ENCODE results near the gene ITGAD.

- TF ChIP-seq, protein P1, sequence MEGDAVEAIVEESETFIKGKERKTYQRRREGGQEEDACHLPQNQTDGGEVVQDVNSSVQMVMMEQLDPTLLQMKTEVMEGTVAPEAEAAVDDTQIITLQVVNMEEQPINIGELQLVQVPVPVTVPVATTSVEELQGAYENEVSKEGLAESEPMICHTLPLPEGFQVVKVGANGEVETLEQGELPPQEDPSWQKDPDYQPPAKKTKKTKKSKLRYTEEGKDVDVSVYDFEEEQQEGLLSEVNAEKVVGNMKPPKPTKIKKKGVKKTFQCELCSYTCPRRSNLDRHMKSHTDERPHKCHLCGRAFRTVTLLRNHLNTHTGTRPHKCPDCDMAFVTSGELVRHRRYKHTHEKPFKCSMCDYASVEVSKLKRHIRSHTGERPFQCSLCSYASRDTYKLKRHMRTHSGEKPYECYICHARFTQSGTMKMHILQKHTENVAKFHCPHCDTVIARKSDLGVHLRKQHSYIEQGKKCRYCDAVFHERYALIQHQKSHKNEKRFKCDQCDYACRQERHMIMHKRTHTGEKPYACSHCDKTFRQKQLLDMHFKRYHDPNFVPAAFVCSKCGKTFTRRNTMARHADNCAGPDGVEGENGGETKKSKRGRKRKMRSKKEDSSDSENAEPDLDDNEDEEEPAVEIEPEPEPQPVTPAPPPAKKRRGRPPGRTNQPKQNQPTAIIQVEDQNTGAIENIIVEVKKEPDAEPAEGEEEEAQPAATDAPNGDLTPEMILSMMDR (IDR thresholded peaks at IDR 0.05; ENCODE audit: insufficient read depth, low read depth, low read length), result no peak
- no peak for TF ChIP-seq EZH2 (IDR thresholded peaks at IDR 0.05; ENCODE audit: insufficient read depth, low read length)
Observed at GRCh38 chr16:31365131-31365865, 27.8 kb upstream of the ITGAD start.

Data from astrocyte (in vitro differentiated cells and primary cell).